ENCODE measurements around the gene NTSR2. TPM values are rescaled to one million over a fixed set of nuclear protein-coding genes. Genes with fewer than 3 reads are reported as not detected.

Gene NTSR2
- total RNA-seq, 6 experiments from 2014 or later, result not detected

- no peaks in the 10 kb centered on the region for H3K36me3 Mint-ChIP-seq (ENCODE audit: low read depth)
- no peak for TF ChIP-seq CTCF (IDR thresholded peaks at IDR 0.05)
- H3K4me3 Mint-ChIP-seq, result no peak overlapping the region
- no peak overlapping the region for H3K27ac Mint-ChIP-seq
- peaks cover 8% of the 10 kb centered on the region for H3K9me3 Mint-ChIP-seq
- DNase-seq, result no peak
- peaks cover 62% of the 10 kb centered on the region for H3K27me3 Mint-ChIP-seq (ENCODE audit: insufficient read depth)
- H3K4me1 Mint-ChIP-seq (ENCODE audit: low read depth), result no peaks in the 10 kb centered on the region
Measured at GRCh38 chr2:11629215-11629614, 40.8 kb downstream of the NTSR2 start.

GRCh38 chr2:11628675-11629074, 41.3 kb downstream of the NTSR2 start:
- no peak for DNase-seq
- peaks cover 61% of the 10 kb centered on the region for H3K27me3 Mint-ChIP-seq (ENCODE audit: insufficient read depth)
- H3K4me1 Mint-ChIP-seq (ENCODE audit: low read depth), result no peaks in the 10 kb centered on the region
- peaks cover 8% of the 10 kb centered on the region for H3K9me3 Mint-ChIP-seq
- no peak overlapping the region for H3K27ac Mint-ChIP-seq
- no peaks in the 10 kb centered on the region for H3K36me3 Mint-ChIP-seq (ENCODE audit: low read depth)
- TF ChIP-seq CTCF (IDR thresholded peaks at IDR 0.05), result no peak
- no peak overlapping the region for H3K4me3 Mint-ChIP-seq

GRCh38 chr2:11625671-11626070, 44.3 kb downstream of the NTSR2 start:
- no peak for DNase-seq
- Mint-ChIP-seq H3K9me3 (peaks cover 8% of the 10 kb centered on the region), H3K4me1 (ENCODE audit: low read depth) (no peaks in the 10 kb centered on the region), H3K27ac (no peak overlapping the region), H3K4me3 (no peak overlapping the region), H3K27me3 (ENCODE audit: insufficient read depth) (peaks cover 68% of the 10 kb centered on the region), H3K36me3 (ENCODE audit: low read depth) (no peaks in the 10 kb centered on the region)
- no peak for TF ChIP-seq CTCF (IDR thresholded peaks at IDR 0.05)

GRCh38 chr2:11624893-11625292, 45.1 kb downstream of the NTSR2 start:
- Mint-ChIP-seq H3K4me3 (no peak overlapping the region), H3K36me3 (ENCODE audit: low read depth) (no peaks in the 10 kb centered on the region), H3K9me3 (peaks cover 8% of the 10 kb centered on the region), H3K27me3 (ENCODE audit: insufficient read depth) (peaks cover 65% of the 10 kb centered on the region), H3K27ac (no peak overlapping the region), H3K4me1 (ENCODE audit: low read depth) (no peaks in the 10 kb centered on the region)
- DNase-seq, result no peak
- no peak for TF ChIP-seq CTCF (IDR thresholded peaks at IDR 0.05)

GRCh38 chr2:11622611-11623010, 47.4 kb downstream of the NTSR2 start:
- H3K4me3 Mint-ChIP-seq, result no peak overlapping the region
- no peak overlapping the region for H3K27ac Mint-ChIP-seq

More at GRCh38 chr2:11622611-11623010, 47.4 kb downstream of the NTSR2 start:
- H3K4me1 Mint-ChIP-seq (ENCODE audit: low read depth), result no peaks in the 10 kb centered on the region
- peaks cover 8% of the 10 kb centered on the region for H3K9me3 Mint-ChIP-seq
- H3K27me3 Mint-ChIP-seq (ENCODE audit: insufficient read depth), result peaks cover 49% of the 10 kb centered on the region
- no peak for DNase-seq
- TF ChIP-seq CTCF (IDR thresholded peaks at IDR 0.05), result no peak
- H3K36me3 Mint-ChIP-seq (ENCODE audit: low read depth), result no peaks in the 10 kb centered on the region

Data from HFFc6 (cell line).